Measurements from ENCODE around the gene ATP1A2.

ATP1A2 gene

DNA sequence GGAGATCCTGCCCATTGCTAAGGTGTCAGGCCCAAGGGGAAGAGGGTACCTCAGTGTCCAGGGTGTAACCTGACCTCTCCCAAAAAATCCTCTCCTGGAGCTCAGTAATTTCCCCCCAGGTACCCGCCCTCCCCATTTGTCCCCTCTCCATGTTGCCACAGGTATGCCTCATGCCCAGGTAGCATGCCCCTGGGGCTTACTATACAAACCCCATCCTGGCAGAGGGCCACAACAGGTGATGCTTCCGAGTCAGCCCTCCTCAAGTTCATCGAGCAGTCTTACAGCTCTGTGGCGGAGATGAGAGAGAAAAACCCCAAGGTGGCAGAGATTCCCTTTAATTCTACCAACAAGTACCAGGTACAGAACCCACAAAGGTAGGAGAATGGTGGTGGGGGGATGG, 51.5 kb downstream of the ATP1A2 start:
- no peaks in the 10 kb centered on the region for H3K36me3 ChIP-seq (ENCODE audit: control insufficient read depth, insufficient read depth, low read length)
- no peak overlapping the region for H3K9ac ChIP-seq
- no peaks in the 10 kb centered on the region for H3K27me3 ChIP-seq (ENCODE audit: control insufficient read depth, insufficient read depth, low read length)
- H3K4me1 ChIP-seq: no peaks in the 10 kb centered on the region
- no peak overlapping the region for H3K4me3 ChIP-seq (ENCODE audit: low read depth, low read length)
- no peak overlapping the region for H2AFZ ChIP-seq
- H3K27ac ChIP-seq: no peak overlapping the region
- no peaks in the 10 kb centered on the region for H3K79me2 ChIP-seq
- no peaks in the 10 kb centered on the region for H3K9me3 ChIP-seq (ENCODE audit: control insufficient read depth, low read length)
- no peak overlapping the region for H3K4me2 ChIP-seq (ENCODE audit: low read length)
- TF ChIP-seq, protein P1, sequence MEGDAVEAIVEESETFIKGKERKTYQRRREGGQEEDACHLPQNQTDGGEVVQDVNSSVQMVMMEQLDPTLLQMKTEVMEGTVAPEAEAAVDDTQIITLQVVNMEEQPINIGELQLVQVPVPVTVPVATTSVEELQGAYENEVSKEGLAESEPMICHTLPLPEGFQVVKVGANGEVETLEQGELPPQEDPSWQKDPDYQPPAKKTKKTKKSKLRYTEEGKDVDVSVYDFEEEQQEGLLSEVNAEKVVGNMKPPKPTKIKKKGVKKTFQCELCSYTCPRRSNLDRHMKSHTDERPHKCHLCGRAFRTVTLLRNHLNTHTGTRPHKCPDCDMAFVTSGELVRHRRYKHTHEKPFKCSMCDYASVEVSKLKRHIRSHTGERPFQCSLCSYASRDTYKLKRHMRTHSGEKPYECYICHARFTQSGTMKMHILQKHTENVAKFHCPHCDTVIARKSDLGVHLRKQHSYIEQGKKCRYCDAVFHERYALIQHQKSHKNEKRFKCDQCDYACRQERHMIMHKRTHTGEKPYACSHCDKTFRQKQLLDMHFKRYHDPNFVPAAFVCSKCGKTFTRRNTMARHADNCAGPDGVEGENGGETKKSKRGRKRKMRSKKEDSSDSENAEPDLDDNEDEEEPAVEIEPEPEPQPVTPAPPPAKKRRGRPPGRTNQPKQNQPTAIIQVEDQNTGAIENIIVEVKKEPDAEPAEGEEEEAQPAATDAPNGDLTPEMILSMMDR (IDR thresholded peaks at IDR 0.05): no peak

DNA sequence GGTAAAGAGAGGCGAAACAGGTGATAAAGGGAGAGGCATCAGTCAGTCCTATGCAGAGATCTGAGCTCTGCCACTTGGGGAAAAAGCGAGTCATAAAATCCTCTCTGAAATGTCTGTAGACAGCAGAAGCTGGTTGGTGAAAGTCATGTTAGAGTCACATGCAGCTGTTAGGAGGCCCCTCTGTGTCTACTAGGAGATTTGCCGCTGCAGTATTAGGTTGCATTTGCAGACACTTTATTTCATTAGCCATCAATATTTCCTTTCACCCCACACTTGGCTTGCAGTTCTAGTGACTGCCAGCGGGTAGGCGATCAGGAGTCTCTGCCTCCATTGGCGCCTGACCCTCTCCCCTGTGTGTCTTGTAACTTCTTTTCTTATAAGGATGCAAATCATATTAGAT, 52.0 kb downstream of the ATP1A2 start:
- no peak overlapping the region for H2AFZ ChIP-seq

GRCh38 chr1:160168016-160168415, 52.5 kb downstream of the ATP1A2 start:
- no peak overlapping the region for H2AFZ ChIP-seq
- no peaks in the 10 kb centered on the region for H3K4me1 ChIP-seq
- no peak overlapping the region for H3K4me2 ChIP-seq (ENCODE audit: low read length)
- H3K36me3 ChIP-seq (ENCODE audit: control insufficient read depth, insufficient read depth, low read length): no peaks in the 10 kb centered on the region
- no peaks in the 10 kb centered on the region for H3K9me3 ChIP-seq (ENCODE audit: control insufficient read depth, low read length)
- no peak overlapping the region for H3K4me3 ChIP-seq (ENCODE audit: low read depth, low read length)
- H3K79me2 ChIP-seq: no peaks in the 10 kb centered on the region
- no peak overlapping the region for H3K9ac ChIP-seq
- no peaks in the 10 kb centered on the region for H3K27me3 ChIP-seq (ENCODE audit: control insufficient read depth, insufficient read depth, low read length)
- TF ChIP-seq, protein P1 (IDR thresholded peaks at IDR 0.05): no peak
- H3K27ac ChIP-seq: no peak overlapping the region

More for the DNA sequence above, 52.0 kb downstream of the ATP1A2 start:
- TF ChIP-seq, protein P1 (IDR thresholded peaks at IDR 0.05): no peak
- no peak overlapping the region for H3K27ac ChIP-seq
- no peaks in the 10 kb centered on the region for H3K9me3 ChIP-seq (ENCODE audit: control insufficient read depth, low read length)
- H3K4me1 ChIP-seq: no peaks in the 10 kb centered on the region
- no peak overlapping the region for H3K9ac ChIP-seq
- no peaks in the 10 kb centered on the region for H3K79me2 ChIP-seq
- H3K4me3 ChIP-seq (ENCODE audit: low read depth, low read length): no peak overlapping the region
- H3K27me3 ChIP-seq (ENCODE audit: control insufficient read depth, insufficient read depth, low read length): no peaks in the 10 kb centered on the region
- no peaks in the 10 kb centered on the region for H3K36me3 ChIP-seq (ENCODE audit: control insufficient read depth, insufficient read depth, low read length)
- H3K4me2 ChIP-seq (ENCODE audit: low read length): no peak overlapping the region

- H3K9ac ChIP-seq: no peak overlapping the region
- no peaks in the 10 kb centered on the region for H3K27me3 ChIP-seq (ENCODE audit: control insufficient read depth, insufficient read depth, low read length)
- H3K4me2 ChIP-seq (ENCODE audit: low read length): no peak overlapping the region
- no peak overlapping the region for H2AFZ ChIP-seq
- H3K9me3 ChIP-seq (ENCODE audit: control insufficient read depth, low read length): no peaks in the 10 kb centered on the region
- H3K36me3 ChIP-seq (ENCODE audit: control insufficient read depth, insufficient read depth, low read length): no peaks in the 10 kb centered on the region
- H3K4me1 ChIP-seq: no peaks in the 10 kb centered on the region
- H3K27ac ChIP-seq: no peak overlapping the region
- TF ChIP-seq, protein P1 (IDR thresholded peaks at IDR 0.05): no peak
- H3K4me3 ChIP-seq (ENCODE audit: low read depth, low read length): no peak overlapping the region
- H3K79me2 ChIP-seq: no peaks in the 10 kb centered on the region
Observed at GRCh38 chr1:160168609-160169369, 53.2 kb downstream of the ATP1A2 start.
